GM12864 (cell line): ENCODE data around the gene EI24.

Experiments
- DNase-seq: peaks from one replicate; pipeline ENCODE4 v3.0.0-alpha.2; 2011; ENCODE audit warnings: low read depth
- H3K4me3 ChIP-seq: 2 replicates; pipeline ENCODE4 v1.5.1; 2011; ENCODE audit warnings: mild to moderate bottlenecking, low read depth, low read length, control low read depth
- CTCF ChIP-seq: IDR thresholded peaks from 2 replicates; pipeline ENCODE4 v1.5.1; 2011; ENCODE audit warnings: low read depth, mild to moderate bottlenecking, moderate library complexity, low read length, control low read depth, inconsistent platforms; ENCODE audit errors: missing control alignments

The EI24 gene

GRCh38 chr11:125578783-125579182, 9.5 kb downstream of the EI24 start:
- DNase-seq: no peak
- TF ChIP-seq CTCF: no peak
- no peak overlapping the region for H3K4me3 ChIP-seq

GRCh38 chr11:125579811-125580210, 10.5 kb downstream of the EI24 start:
- TF ChIP-seq CTCF: no peak
- no peak for DNase-seq
- H3K4me3 ChIP-seq: no peak overlapping the region

- no peak for DNase-seq
- H3K4me3 ChIP-seq: no peak overlapping the region
- TF ChIP-seq CTCF: no peak
These were observed 14.2 kb downstream of the EI24 start for GRCh38 chr11:125583496-125583895.

DNA sequence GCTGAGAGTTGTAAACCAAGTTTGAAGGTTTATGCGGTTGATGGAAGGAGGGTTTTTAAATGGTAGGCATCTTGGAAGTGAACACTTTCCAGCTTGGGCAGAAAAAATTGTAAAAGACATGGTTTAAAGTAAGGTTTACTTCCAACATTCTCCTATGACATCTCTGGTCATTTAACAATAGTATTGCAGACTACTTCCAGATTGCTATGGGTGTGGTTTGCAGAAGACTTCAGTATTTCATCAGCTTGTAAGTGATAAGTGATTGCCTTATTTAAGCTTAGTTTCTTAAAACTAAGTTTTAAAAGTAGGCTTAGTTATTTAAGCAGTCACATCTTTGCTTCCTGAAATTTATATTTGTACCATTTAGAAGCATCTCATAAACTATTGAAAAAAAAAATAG, 16.2 kb downstream of the EI24 start:
- H3K4me3 ChIP-seq: no peak overlapping the region
- no peak for DNase-seq
- TF ChIP-seq CTCF: no peak

- no peak for DNase-seq
- TF ChIP-seq CTCF: no peak
- H3K4me3 ChIP-seq: no peak overlapping the region
These were observed 17.3 kb downstream of the EI24 start for GRCh38 chr11:125586623-125587022.

- H3K4me3 ChIP-seq: no peak overlapping the region
- DNase-seq: no peak
- TF ChIP-seq CTCF: no peak
These were observed 18.2 kb downstream of the EI24 start for GRCh38 chr11:125587480-125587879.

- no peak for DNase-seq
- no peak for TF ChIP-seq CTCF
- no peak overlapping the region for H3K4me3 ChIP-seq
These were observed 19.2 kb downstream of the EI24 start for GRCh38 chr11:125588505-125588904.
